Activated T-helper 17 cell treated with anti-CD3 and anti-CD28 coated beads, Interleukin-2, amount 50 U/mL, for 72 hours (primary cell): Measurements from ENCODE around the gene DYNC2H1. TPM values are rescaled to one million over a fixed set of nuclear protein-coding genes. Genes with fewer than 3 reads are reported as not detected.
A peak's percentile ranks its signal among the peaks of the same experiment; 100 is the strongest.

Experiments used
- ATAC-seq: fragments of 150-1000 bp; cut with Tn5 transposase; replicated peaks from 2 replicates; pipeline ENCODE4 v1.10.0; 2021; ENCODE audit warnings: mild to moderate bottlenecking, moderate library complexity
- H3K27ac Mint-ChIP-seq: one replicate; pipeline ENCODE4 v1.8.0; 2022; ENCODE audit warnings: mixed read lengths
- H3K27me3 Mint-ChIP-seq: one replicate; pipeline ENCODE4 v1.8.0; 2022; ENCODE audit warnings: mixed read lengths
- H3K36me3 Mint-ChIP-seq: one replicate; pipeline ENCODE4 v1.8.0; 2022; ENCODE audit warnings: low read depth, mild to moderate bottlenecking, mixed read lengths
- H3K4me1 Mint-ChIP-seq: one replicate; pipeline ENCODE4 v1.8.0; 2022; ENCODE audit warnings: mixed read lengths
- H3K4me3 Mint-ChIP-seq: one replicate; pipeline ENCODE4 v1.8.0; 2022; ENCODE audit warnings: mild to moderate bottlenecking, mixed read lengths
- H3K9me3 Mint-ChIP-seq: one replicate; pipeline ENCODE4 v1.8.0; 2022; ENCODE audit warnings: mixed read lengths
- total RNA-seq, 2 donors: library from RNA; stranded (reverse); gene quantifications; one replicate each; pipeline ENCODE4 v1.2.3, GENCODE V29; 2022

DYNC2H1 gene
- total RNA-seq, 2 donors from 2014 or later, result 2.2 to 2.5 TPM

- no peak for ATAC-seq
- H3K27me3 Mint-ChIP-seq, result no peaks in the 10 kb centered on the region
- no peaks in the 10 kb centered on the region for H3K36me3 Mint-ChIP-seq
- no peak overlapping the region for H3K27ac Mint-ChIP-seq
- no peaks in the 10 kb centered on the region for H3K9me3 Mint-ChIP-seq
- no peaks in the 10 kb centered on the region for H3K4me1 Mint-ChIP-seq
- H3K4me3 Mint-ChIP-seq, result no peak overlapping the region
These were observed 170.6 kb downstream of the DYNC2H1 start for GRCh38 chr11:103279821-103280220.

- Mint-ChIP-seq H3K27ac (no peak overlapping the region), H3K4me1 (no peaks in the 10 kb centered on the region), H3K27me3 (no peaks in the 10 kb centered on the region), H3K9me3 (no peaks in the 10 kb centered on the region), H3K36me3 (no peaks in the 10 kb centered on the region), H3K4me3 (no peak overlapping the region)
- ATAC-seq, result no peak
These were observed 172.1 kb downstream of the DYNC2H1 start for GRCh38 chr11:103281301-103281700.

GRCh38 chr11:103284260-103284659 is 175.0 kb downstream of the DYNC2H1 start:
- ATAC-seq, result no peak
- H3K27me3 Mint-ChIP-seq, result no peaks in the 10 kb centered on the region
- H3K4me3 Mint-ChIP-seq, result no peak overlapping the region
- no peak overlapping the region for H3K27ac Mint-ChIP-seq
- H3K4me1 Mint-ChIP-seq, result no peaks in the 10 kb centered on the region
- no peaks in the 10 kb centered on the region for H3K9me3 Mint-ChIP-seq
- H3K36me3 Mint-ChIP-seq, result no peaks in the 10 kb centered on the region

GRCh38 chr11:103294516-103294915 is 185.3 kb downstream of the DYNC2H1 start:
- no peak for ATAC-seq
- Mint-ChIP-seq H3K27me3 (no peaks in the 10 kb centered on the region), H3K9me3 (peaks cover 29% of the 10 kb centered on the region), H3K27ac (no peak overlapping the region), H3K36me3 (no peaks in the 10 kb centered on the region), H3K4me1 (no peaks in the 10 kb centered on the region), H3K4me3 (no peak overlapping the region)

GRCh38 chr11:103295704-103296103 is 186.5 kb downstream of the DYNC2H1 start:
- H3K4me1 Mint-ChIP-seq, result no peaks in the 10 kb centered on the region
- no peak overlapping the region for H3K4me3 Mint-ChIP-seq
- no peak overlapping the region for H3K27ac Mint-ChIP-seq

GRCh38 chr11:103297900-103298299 is 188.7 kb downstream of the DYNC2H1 start:
- no peaks in the 10 kb centered on the region for H3K4me1 Mint-ChIP-seq
- H3K36me3 Mint-ChIP-seq, result no peaks in the 10 kb centered on the region
- H3K9me3 Mint-ChIP-seq, result peaks cover 18% of the 10 kb centered on the region
- no peak overlapping the region for H3K4me3 Mint-ChIP-seq
- H3K27ac Mint-ChIP-seq, result no peak overlapping the region
- H3K27me3 Mint-ChIP-seq, result no peaks in the 10 kb centered on the region
- ATAC-seq, result no peak

More at GRCh38 chr11:103295704-103296103, 186.5 kb downstream of the DYNC2H1 start:
- H3K9me3 Mint-ChIP-seq, result peaks cover 29% of the 10 kb centered on the region
- ATAC-seq, result no peak
- H3K36me3 Mint-ChIP-seq, result no peaks in the 10 kb centered on the region
- no peaks in the 10 kb centered on the region for H3K27me3 Mint-ChIP-seq

GRCh38 chr11:103315248-103315647 is 206.0 kb downstream of the DYNC2H1 start:
- H3K4me1 Mint-ChIP-seq, result no peaks in the 10 kb centered on the region
- no peaks in the 10 kb centered on the region for H3K36me3 Mint-ChIP-seq
- no peak overlapping the region for H3K27ac Mint-ChIP-seq
- no peak overlapping the region for H3K4me3 Mint-ChIP-seq
- H3K27me3 Mint-ChIP-seq, result no peaks in the 10 kb centered on the region
- H3K9me3 Mint-ChIP-seq, result no peaks in the 10 kb centered on the region
- ATAC-seq, result no peak

- no peaks in the 10 kb centered on the region for H3K9me3 Mint-ChIP-seq
- H3K4me1 Mint-ChIP-seq, result no peaks in the 10 kb centered on the region
- no peaks in the 10 kb centered on the region for H3K36me3 Mint-ChIP-seq
- ATAC-seq, result no peak
- no peaks in the 10 kb centered on the region for H3K27me3 Mint-ChIP-seq
- H3K4me3 Mint-ChIP-seq, result no peak overlapping the region
- no peak overlapping the region for H3K27ac Mint-ChIP-seq
These were observed 207.9 kb downstream of the DYNC2H1 start for GRCh38 chr11:103317118-103317517.

- no peak overlapping the region for H3K27ac Mint-ChIP-seq
- no peaks in the 10 kb centered on the region for H3K9me3 Mint-ChIP-seq
- H3K4me1 Mint-ChIP-seq, result peaks cover 7% of the 10 kb centered on the region
- no peak for ATAC-seq
- no peaks in the 10 kb centered on the region for H3K36me3 Mint-ChIP-seq
- no peaks in the 10 kb centered on the region for H3K27me3 Mint-ChIP-seq
- H3K4me3 Mint-ChIP-seq, result no peak overlapping the region
These were observed 213.6 kb downstream of the DYNC2H1 start for GRCh38 chr11:103322821-103323220.

GRCh38 chr11:103325686-103326069 is 216.5 kb downstream of the DYNC2H1 start:
- Mint-ChIP-seq H3K4me3 (peak overlapping the region; percentile 21), H3K27me3 (no peaks in the 10 kb centered on the region), H3K4me1 (peaks cover 7% of the 10 kb centered on the region), H3K36me3 (no peaks in the 10 kb centered on the region), H3K27ac (peak overlapping the region; percentile 6), H3K9me3 (no peaks in the 10 kb centered on the region)
- ATAC-seq, result no peak

- no peaks in the 10 kb centered on the region for H3K27me3 Mint-ChIP-seq
- no peaks in the 10 kb centered on the region for H3K9me3 Mint-ChIP-seq
- peak overlapping the region; percentile 6 for H3K27ac Mint-ChIP-seq
- H3K4me3 Mint-ChIP-seq, result peak overlapping the region; percentile 21
- peaks cover 7% of the 10 kb centered on the region for H3K4me1 Mint-ChIP-seq
- no peaks in the 10 kb centered on the region for H3K36me3 Mint-ChIP-seq
- peak; percentile 79 for ATAC-seq
These were observed 217.0 kb downstream of the DYNC2H1 start for GRCh38 chr11:103326070-103326794.

GRCh38 chr11:103327721-103328120 is 218.5 kb downstream of the DYNC2H1 start:
- H3K27me3 Mint-ChIP-seq, result no peaks in the 10 kb centered on the region
- no peak overlapping the region for H3K4me3 Mint-ChIP-seq
- no peak overlapping the region for H3K27ac Mint-ChIP-seq
- H3K4me1 Mint-ChIP-seq, result peaks cover 7% of the 10 kb centered on the region
- H3K9me3 Mint-ChIP-seq, result no peaks in the 10 kb centered on the region
- H3K36me3 Mint-ChIP-seq, result no peaks in the 10 kb centered on the region
- ATAC-seq, result no peak

- no peaks in the 10 kb centered on the region for H3K27me3 Mint-ChIP-seq
- H3K36me3 Mint-ChIP-seq, result no peaks in the 10 kb centered on the region
- no peak overlapping the region for H3K27ac Mint-ChIP-seq
- H3K4me3 Mint-ChIP-seq, result no peak overlapping the region
- no peak for ATAC-seq
- H3K4me1 Mint-ChIP-seq, result no peaks in the 10 kb centered on the region
- no peaks in the 10 kb centered on the region for H3K9me3 Mint-ChIP-seq
These were observed 223.2 kb downstream of the DYNC2H1 start for GRCh38 chr11:103332409-103332808.

GRCh38 chr11:103338621-103339484 is 229.6 kb downstream of the DYNC2H1 start:
- H3K27me3 Mint-ChIP-seq, result no peaks in the 10 kb centered on the region
- no peaks in the 10 kb centered on the region for H3K36me3 Mint-ChIP-seq

GRCh38 chr11:103339485-103339857 is 230.2 kb downstream of the DYNC2H1 start:
- no peak overlapping the region for H3K4me3 Mint-ChIP-seq
- no peak for ATAC-seq
- H3K36me3 Mint-ChIP-seq, result no peaks in the 10 kb centered on the region
- no peaks in the 10 kb centered on the region for H3K4me1 Mint-ChIP-seq
- no peak overlapping the region for H3K27ac Mint-ChIP-seq
- no peaks in the 10 kb centered on the region for H3K27me3 Mint-ChIP-seq
- no peaks in the 10 kb centered on the region for H3K9me3 Mint-ChIP-seq

More at GRCh38 chr11:103338621-103339484, 229.6 kb downstream of the DYNC2H1 start:
- Mint-ChIP-seq H3K4me1 (no peaks in the 10 kb centered on the region), H3K4me3 (no peak overlapping the region), H3K27ac (no peak overlapping the region), H3K9me3 (no peaks in the 10 kb centered on the region)
- no peak for ATAC-seq
